ENCODE measurements around the gene NCK2. TPM values are rescaled to one million over a fixed set of nuclear protein-coding genes. Genes with fewer than 3 reads are reported as not detected.

Gene NCK2
- total and polyA plus RNA-seq, 9 donors = 43.1 to 89.3 (median 78.8) TPM

DNA sequence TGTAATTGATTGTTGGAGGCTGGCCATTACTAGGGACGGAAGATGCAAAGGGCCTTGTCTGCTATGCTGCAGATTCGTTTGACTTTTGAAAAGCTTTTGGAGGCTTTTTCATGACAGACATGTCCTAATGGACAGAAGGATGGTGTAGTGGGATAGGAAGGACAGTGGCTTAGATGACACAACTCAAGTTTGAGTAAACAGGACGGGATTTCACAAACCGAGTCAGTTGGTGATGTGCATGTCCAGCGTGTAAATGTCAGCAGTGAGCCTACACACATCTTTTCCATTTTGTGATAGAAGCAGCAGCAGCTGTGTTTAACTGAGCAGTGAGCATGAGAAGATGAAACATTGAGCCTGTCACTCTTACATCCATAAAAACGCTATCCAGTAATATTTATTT, 76.0 kb downstream of the NCK2 start:
- H3K27ac ChIP-seq (ENCODE audit: low read length) = no peak overlapping the region
- H3K36me3 ChIP-seq (ENCODE audit: control insufficient read depth, insufficient read depth, low read length) = peaks cover 24% of the 10 kb centered on the region
- 39% methylated on average over 3 of the region's 6 CpGs for WGBS (ENCODE audit: insufficient coverage)
- H3K4me3 ChIP-seq (ENCODE audit: low read length) = no peak overlapping the region
- H3K27me3 ChIP-seq (ENCODE audit: control insufficient read depth, insufficient read depth, low read length) = no peaks in the 10 kb centered on the region
- DNase-seq = no peak
- peaks cover 25% of the 10 kb centered on the region for H3K4me1 ChIP-seq (ENCODE audit: control insufficient read depth, insufficient read depth, low read length)
- no peaks in the 10 kb centered on the region for H3K9me3 ChIP-seq (replicated peaks; ENCODE audit: control insufficient read depth, low read depth, low read length)

DNA sequence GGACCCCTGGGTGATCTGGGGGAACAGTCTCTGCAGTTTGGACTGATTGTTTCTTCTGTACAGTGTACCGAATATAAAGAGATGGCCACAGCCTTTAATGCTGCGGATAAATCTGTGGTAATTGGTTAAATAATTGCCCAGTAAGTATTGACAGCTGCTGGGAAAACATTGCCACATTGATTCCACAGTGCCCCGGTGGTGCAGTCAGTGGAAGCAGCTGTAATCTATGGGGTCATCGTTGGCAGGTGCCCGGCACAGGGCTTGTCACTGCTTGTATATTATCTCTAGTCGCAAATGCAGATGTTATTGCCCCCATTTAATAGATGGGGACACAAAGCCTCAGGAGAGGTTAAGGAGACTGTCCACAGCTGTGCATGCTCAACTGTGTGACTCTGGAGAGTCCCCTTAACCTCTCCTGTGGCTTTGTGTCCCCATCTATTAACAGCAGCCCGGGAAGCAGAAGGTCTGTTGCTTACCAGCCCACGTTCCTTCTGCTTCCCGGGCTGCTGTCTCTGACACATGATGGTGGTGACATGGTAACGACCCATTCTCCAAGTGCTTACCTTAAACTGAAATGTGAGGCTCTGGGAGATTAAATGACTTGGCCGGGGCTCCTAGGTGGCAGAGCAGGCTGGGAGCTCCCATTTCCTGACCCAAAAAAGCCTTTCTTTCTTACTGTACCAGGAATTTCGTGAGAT, 76.9 kb downstream of the NCK2 start:
- Histone ChIP-seq H3K27ac (ENCODE audit: low read length) (no peak overlapping the region), H3K9me3 (replicated peaks; ENCODE audit: control insufficient read depth, low read depth, low read length) (no peaks in the 10 kb centered on the region), H3K4me1 (ENCODE audit: control insufficient read depth, insufficient read depth, low read length) (peaks cover 25% of the 10 kb centered on the region), H3K27me3 (ENCODE audit: control insufficient read depth, insufficient read depth, low read length) (no peaks in the 10 kb centered on the region), H3K4me3 (ENCODE audit: low read length) (no peak overlapping the region), H3K36me3 (ENCODE audit: control insufficient read depth, insufficient read depth, low read length) (peaks cover 24% of the 10 kb centered on the region)
- WGBS (ENCODE audit: insufficient coverage) = 76% methylated on average over 7 of the region's 12 CpGs
- no peak for DNase-seq

- DNase-seq = no peak
- Histone ChIP-seq H3K36me3 (ENCODE audit: control insufficient read depth, insufficient read depth, low read length) (peaks cover 18% of the 10 kb centered on the region), H3K27ac (ENCODE audit: low read length) (no peak overlapping the region), H3K27me3 (ENCODE audit: control insufficient read depth, insufficient read depth, low read length) (no peaks in the 10 kb centered on the region), H3K4me1 (ENCODE audit: control insufficient read depth, insufficient read depth, low read length) (peaks cover 25% of the 10 kb centered on the region), H3K9me3 (replicated peaks; ENCODE audit: control insufficient read depth, low read depth, low read length) (no peaks in the 10 kb centered on the region), H3K4me3 (ENCODE audit: low read length) (no peak overlapping the region)
- 40% methylated on average over 1 of the region's 7 CpGs for WGBS (ENCODE audit: insufficient coverage)
Observed at GRCh38 chr2:105822186-105822585, 77.5 kb downstream of the NCK2 start.

GRCh38 chr2:105824446-105824845, 79.7 kb downstream of the NCK2 start:
- peaks cover 13% of the 10 kb centered on the region for H3K36me3 ChIP-seq (ENCODE audit: control insufficient read depth, insufficient read depth, low read length)
- H3K27me3 ChIP-seq (ENCODE audit: control insufficient read depth, insufficient read depth, low read length) = no peaks in the 10 kb centered on the region
- H3K9me3 ChIP-seq (replicated peaks; ENCODE audit: control insufficient read depth, low read depth, low read length) = no peaks in the 10 kb centered on the region
- no peak for DNase-seq
- H3K4me3 ChIP-seq (ENCODE audit: low read length) = no peak overlapping the region
- peaks cover 25% of the 10 kb centered on the region for H3K4me1 ChIP-seq (ENCODE audit: control insufficient read depth, insufficient read depth, low read length)
- WGBS (ENCODE audit: insufficient coverage) = 56% methylated on average over 7 of the region's 9 CpGs
- H3K27ac ChIP-seq (ENCODE audit: low read length) = no peak overlapping the region

- no peak for DNase-seq
- Histone ChIP-seq H3K4me3 (ENCODE audit: low read length) (no peak overlapping the region), H3K27ac (ENCODE audit: low read length) (no peak overlapping the region), H3K36me3 (ENCODE audit: control insufficient read depth, insufficient read depth, low read length) (peaks cover 11% of the 10 kb centered on the region), H3K9me3 (replicated peaks; ENCODE audit: control insufficient read depth, low read depth, low read length) (peaks cover 3% of the 10 kb centered on the region), H3K27me3 (ENCODE audit: control insufficient read depth, insufficient read depth, low read length) (no peaks in the 10 kb centered on the region), H3K4me1 (ENCODE audit: control insufficient read depth, insufficient read depth, low read length) (peaks cover 9% of the 10 kb centered on the region)
- WGBS (ENCODE audit: insufficient coverage) = no CpG with 5 or more reads among the region's 1 CpG
Observed at GRCh38 chr2:105827351-105828096, 82.8 kb downstream of the NCK2 start.

GRCh38 chr2:105828558-105828957, 83.8 kb downstream of the NCK2 start:
- no peak overlapping the region for H3K27ac ChIP-seq (ENCODE audit: low read length)

DNA sequence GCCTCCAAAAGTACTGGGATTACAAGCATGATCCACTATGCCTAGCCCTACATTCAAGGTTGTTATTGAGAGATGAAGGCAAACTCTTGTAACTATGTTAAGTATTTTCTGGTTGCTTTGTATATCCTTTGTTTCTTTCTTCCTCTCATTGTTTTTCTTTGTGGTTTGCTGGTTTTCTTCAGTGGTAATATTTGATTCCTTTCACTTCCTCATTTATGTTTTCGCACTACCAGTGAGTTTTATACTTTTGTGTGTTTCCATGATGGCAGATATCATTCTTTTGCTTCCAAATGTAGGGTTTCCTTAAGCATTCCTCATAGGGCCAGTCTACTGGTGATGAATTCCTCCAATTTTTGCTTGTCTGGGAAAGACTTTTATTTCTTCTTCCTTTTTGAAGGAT, 90.2 kb downstream of the NCK2 start:
- Histone ChIP-seq H3K9me3 (replicated peaks; ENCODE audit: control insufficient read depth, low read depth, low read length) (peaks cover 34% of the 10 kb centered on the region), H3K27me3 (ENCODE audit: control insufficient read depth, insufficient read depth, low read length) (no peaks in the 10 kb centered on the region), H3K4me3 (ENCODE audit: low read length) (no peak overlapping the region), H3K27ac (ENCODE audit: low read length) (no peak overlapping the region), H3K36me3 (ENCODE audit: control insufficient read depth, insufficient read depth, low read length) (no peaks in the 10 kb centered on the region), H3K4me1 (ENCODE audit: control insufficient read depth, insufficient read depth, low read length) (peaks cover 11% of the 10 kb centered on the region)
- WGBS (ENCODE audit: insufficient coverage) = no CpG with 5 or more reads among the region's 1 CpG
- no peak for DNase-seq

More at GRCh38 chr2:105828558-105828957, 83.8 kb downstream of the NCK2 start:
- H3K36me3 ChIP-seq (ENCODE audit: control insufficient read depth, insufficient read depth, low read length) = peaks cover 11% of the 10 kb centered on the region
- DNase-seq = no peak
- no peaks in the 10 kb centered on the region for H3K27me3 ChIP-seq (ENCODE audit: control insufficient read depth, insufficient read depth, low read length)
- peaks cover 9% of the 10 kb centered on the region for H3K4me1 ChIP-seq (ENCODE audit: control insufficient read depth, insufficient read depth, low read length)
- H3K9me3 ChIP-seq (replicated peaks; ENCODE audit: control insufficient read depth, low read depth, low read length) = peaks cover 7% of the 10 kb centered on the region
- H3K4me3 ChIP-seq (ENCODE audit: low read length) = no peak overlapping the region

DNA sequence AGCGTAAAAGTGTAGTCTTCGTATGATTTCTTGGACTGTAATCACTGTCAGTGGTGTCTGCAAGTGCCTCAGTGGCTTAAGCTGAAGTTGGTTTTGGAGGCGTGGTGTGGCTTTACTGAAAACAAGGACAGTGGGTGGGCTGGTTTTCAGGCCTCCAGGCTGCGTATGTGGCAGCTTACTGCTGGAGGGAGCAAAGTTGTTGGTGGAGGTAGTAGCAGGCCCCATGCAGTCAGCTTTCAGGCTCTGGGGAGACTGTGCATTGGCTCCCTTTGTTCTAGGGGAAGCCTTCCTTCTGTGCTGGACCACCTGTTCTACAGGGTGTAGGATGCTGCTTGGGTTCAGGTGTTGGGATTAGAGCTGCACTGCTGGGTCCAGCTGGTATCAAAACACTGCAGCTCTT, 91.6 kb downstream of the NCK2 start:
- WGBS (ENCODE audit: insufficient coverage) = 100% methylated on average over 4 of the region's 4 CpGs
- Histone ChIP-seq H3K27me3 (ENCODE audit: control insufficient read depth, insufficient read depth, low read length) (no peaks in the 10 kb centered on the region), H3K9me3 (replicated peaks; ENCODE audit: control insufficient read depth, low read depth, low read length) (peaks cover 34% of the 10 kb centered on the region)

GRCh38 chr2:105836840-105837692, 92.4 kb downstream of the NCK2 start:
- Histone ChIP-seq H3K9me3 (replicated peaks; ENCODE audit: control insufficient read depth, low read depth, low read length) (peaks cover 33% of the 10 kb centered on the region), H3K27me3 (ENCODE audit: control insufficient read depth, insufficient read depth, low read length) (no peaks in the 10 kb centered on the region), H3K27ac (ENCODE audit: low read length) (no peak overlapping the region), H3K36me3 (ENCODE audit: control insufficient read depth, insufficient read depth, low read length) (no peaks in the 10 kb centered on the region), H3K4me3 (ENCODE audit: low read length) (no peak overlapping the region), H3K4me1 (ENCODE audit: control insufficient read depth, insufficient read depth, low read length) (peaks cover 20% of the 10 kb centered on the region)
- WGBS (ENCODE audit: insufficient coverage) = no CpG with 5 or more reads among the region's 5 CpGs
- no peak for DNase-seq

More for the DNA sequence above, 91.6 kb downstream of the NCK2 start:
- H3K4me1 ChIP-seq (ENCODE audit: control insufficient read depth, insufficient read depth, low read length) = peaks cover 17% of the 10 kb centered on the region
- H3K36me3 ChIP-seq (ENCODE audit: control insufficient read depth, insufficient read depth, low read length) = no peaks in the 10 kb centered on the region
- no peak for DNase-seq
- H3K4me3 ChIP-seq (ENCODE audit: low read length) = no peak overlapping the region
- no peak overlapping the region for H3K27ac ChIP-seq (ENCODE audit: low read length)

DNA sequence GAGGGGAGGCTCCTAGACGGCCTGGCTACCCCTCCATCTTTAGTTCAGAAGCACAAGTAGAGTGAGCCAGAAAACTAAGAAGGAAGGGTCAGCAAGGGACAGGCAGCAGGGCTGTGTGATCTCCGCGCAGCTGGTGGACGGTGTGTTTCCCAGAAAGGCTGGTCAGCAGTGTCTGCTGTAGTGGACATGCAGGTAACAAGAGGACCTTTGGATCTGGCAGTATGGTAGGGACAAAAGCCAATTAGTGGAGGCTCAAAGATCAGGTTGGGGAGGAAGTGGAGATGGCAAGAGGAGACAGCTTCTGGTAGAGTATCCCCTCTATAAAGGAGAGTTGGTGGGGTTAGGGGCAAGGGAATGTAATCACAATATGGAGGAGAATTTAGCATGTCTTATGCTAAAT, 95.1 kb downstream of the NCK2 start:
- H3K4me1 ChIP-seq (ENCODE audit: control insufficient read depth, insufficient read depth, low read length) = peaks cover 24% of the 10 kb centered on the region
- H3K27ac ChIP-seq (ENCODE audit: low read length) = no peak overlapping the region
- 51% methylated on average over 3 of the region's 4 CpGs for WGBS (ENCODE audit: insufficient coverage)
- no peaks in the 10 kb centered on the region for H3K27me3 ChIP-seq (ENCODE audit: control insufficient read depth, insufficient read depth, low read length)
- H3K9me3 ChIP-seq (replicated peaks; ENCODE audit: control insufficient read depth, low read depth, low read length) = peaks cover 21% of the 10 kb centered on the region
- H3K4me3 ChIP-seq (ENCODE audit: low read length) = no peak overlapping the region
- no peak for DNase-seq
- no peaks in the 10 kb centered on the region for H3K36me3 ChIP-seq (ENCODE audit: control insufficient read depth, insufficient read depth, low read length)

All from muscle of leg (tissue), 11 donors.